Central memory CD4-positive, alpha-beta T cell (primary cell): ENCODE results near the gene ALPI.

ENCODE experiments used
- DNase-seq: peaks from one replicate; pipeline ENCODE4 v3.0.0; 2022

Gene ALPI

DNA sequence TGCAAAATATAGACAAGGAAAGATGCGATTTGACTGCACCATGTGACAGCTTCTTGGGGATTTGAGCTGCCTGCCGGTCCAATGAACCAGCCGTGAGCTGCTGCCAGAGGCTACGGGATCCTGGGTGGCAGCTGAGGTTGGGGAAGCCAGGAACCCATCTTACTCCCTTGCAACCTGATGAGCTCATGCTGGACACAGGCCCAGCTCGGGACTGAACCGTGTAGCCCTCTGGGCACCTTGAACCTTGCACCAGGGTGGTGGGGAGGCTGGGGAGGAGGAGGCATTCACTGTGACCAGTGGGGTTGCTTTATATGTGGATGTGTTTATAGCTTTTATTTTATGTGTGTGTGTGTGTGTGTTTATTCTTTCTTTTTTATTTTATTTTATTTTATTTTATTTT, 9.1 kb downstream of the ALPI start:
- no peak for DNase-seq

DNA sequence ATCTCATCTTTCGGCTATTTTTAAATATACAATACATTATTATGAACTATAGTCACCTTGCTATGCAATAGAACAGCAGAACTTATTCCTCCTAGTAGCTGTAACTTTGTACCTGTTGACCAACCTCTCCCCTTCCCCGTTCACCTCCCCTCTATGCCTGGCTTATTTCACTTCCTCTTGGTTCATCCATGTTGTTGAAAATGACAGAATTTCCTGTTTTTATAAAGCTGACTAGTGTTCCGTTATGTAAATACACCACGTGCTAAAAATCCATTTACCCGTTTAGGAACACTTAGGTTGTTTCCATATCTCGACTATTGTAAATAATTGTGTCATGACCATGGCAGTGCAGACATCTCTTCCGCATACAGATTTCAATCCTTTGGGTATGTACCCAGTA, 10.3 kb downstream of the ALPI start:
- DNase-seq, result no peak

DNA sequence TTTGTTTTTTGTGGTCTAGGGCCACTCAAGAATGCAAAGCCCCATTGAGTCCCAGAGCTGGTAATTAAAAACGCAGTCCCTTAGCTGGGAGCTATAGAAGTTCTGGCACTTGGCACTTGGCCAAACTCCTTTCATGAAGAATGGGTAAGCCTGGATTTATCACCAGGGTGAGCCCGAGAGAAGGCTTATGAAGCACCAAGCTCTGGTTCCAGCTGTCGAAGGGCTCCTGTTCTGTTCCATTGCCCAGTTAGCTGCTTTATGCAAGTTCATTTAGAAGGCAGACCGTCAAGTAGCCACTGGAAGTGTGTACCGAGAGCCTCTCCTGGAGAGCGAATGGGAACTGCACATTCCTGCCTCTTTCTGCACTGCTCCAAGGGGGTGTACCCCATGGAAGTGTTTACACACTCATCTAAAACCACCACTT, 17.5 kb downstream of the ALPI start:
- DNase-seq, result no peak

DNA sequence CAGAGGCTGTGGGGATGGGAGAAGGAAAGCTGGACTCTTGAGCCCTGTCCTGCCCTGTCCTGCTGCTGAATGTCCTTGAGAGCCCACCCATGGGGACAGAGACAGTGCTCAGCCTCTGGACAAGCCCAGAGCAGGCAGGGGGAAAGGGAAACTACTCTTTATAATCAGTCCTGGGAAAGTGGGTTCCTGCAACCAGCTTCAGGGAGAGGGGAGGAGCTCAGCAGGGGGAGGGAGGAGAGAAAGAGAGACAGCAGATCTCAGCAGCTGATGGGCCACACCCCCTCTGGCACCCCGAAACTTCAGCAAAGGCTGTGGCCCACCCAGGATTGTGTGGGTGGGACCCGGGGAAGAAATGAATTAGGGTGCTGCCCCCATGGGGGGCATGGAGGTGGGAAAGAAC, 20.1 kb downstream of the ALPI start:
- DNase-seq, result no peak

DNA sequence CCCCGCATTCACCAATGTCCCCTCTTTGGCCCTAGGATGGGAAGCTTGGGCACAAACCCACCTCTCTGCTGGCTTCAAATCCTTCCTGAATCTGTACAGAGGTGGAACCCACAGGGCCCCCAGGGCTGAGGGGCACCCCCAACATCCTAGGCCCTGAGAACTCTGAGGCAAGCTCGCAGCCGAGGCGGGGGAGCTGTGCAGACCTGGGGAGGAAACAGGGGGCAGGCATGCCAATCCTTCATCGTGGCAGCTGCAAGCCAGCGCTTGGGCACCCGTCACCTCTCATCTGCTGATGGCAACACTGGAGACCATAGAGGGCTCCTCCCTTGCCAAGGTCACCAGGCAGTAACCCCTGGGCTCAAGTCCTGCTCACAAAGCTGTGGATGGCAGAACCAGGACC, 20.8 kb downstream of the ALPI start:
- DNase-seq, result no peak

DNA sequence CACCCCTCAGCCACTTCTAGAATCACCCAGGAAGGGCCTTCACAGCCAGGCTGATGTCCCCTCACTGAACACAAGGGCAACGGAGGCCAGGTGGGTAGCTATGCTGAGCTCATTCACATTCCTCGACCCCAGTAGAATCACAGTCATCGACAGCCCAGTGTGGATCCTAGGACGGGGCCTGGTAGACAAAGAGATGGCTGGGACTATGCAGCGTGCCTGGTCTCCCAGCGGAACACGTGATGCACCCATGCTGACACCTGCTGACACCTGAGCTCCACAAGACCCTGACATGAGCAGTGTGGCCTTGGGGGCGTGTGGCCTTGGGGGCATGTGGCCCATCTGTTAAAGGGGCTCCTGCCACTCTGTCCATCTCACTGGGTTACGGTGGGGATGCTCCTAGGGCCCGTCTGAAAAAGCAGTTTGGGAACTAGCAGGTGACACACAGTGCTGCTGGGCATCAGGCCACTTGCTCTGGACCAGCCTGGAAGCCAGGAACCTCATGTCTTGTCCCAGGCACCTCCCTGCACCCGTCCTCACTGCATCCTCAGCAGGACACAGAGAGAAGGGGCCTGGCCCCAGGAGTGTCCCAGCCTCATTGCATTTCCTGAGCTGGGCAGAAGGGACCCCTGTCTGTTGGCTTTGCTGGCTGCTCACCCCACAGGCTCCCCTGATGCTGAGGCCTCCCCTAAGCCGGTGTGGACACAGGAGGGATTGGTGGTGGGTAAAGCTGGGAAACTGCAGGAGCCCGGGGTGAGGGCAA, 22.0 kb downstream of the ALPI start:
- no peak for DNase-seq

DNA sequence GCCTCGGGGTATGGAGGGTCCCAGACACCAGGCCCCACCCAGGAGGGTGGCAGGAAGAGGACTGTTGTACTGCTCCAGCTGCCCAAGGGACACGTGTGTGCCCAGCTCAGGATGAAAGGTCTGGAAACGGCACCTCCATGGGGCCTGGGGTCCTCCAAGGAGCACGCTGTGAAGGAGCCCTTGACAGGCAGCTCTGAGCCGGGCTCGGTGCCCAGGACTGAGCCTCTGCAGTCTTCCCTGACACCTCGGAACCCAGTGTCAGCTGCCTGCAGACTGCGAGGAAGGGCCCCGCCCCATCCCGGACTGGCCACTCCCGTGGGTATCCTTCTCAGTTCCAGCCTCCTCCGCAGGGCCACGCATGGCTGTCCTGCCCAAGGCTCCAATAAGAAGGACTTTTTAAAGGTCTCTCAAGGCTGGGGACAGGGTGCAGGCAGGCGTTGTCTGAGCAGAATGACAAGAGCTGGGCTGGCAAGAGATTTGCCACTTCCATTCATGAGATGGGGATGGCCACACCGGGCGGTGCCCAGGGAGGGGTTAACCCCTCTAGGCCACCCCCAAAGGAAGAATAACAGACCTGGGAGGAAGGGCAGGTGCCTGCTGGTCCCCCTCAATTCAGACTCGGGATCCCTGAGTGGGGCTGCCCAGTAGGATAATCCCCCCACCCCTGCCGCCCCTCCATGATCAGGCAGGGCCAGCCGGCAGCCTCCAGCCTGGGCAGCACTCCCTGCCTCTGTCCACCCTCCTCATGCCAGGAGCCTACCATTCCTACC, 22.8 kb downstream of the ALPI start:
- no peak for DNase-seq

DNA sequence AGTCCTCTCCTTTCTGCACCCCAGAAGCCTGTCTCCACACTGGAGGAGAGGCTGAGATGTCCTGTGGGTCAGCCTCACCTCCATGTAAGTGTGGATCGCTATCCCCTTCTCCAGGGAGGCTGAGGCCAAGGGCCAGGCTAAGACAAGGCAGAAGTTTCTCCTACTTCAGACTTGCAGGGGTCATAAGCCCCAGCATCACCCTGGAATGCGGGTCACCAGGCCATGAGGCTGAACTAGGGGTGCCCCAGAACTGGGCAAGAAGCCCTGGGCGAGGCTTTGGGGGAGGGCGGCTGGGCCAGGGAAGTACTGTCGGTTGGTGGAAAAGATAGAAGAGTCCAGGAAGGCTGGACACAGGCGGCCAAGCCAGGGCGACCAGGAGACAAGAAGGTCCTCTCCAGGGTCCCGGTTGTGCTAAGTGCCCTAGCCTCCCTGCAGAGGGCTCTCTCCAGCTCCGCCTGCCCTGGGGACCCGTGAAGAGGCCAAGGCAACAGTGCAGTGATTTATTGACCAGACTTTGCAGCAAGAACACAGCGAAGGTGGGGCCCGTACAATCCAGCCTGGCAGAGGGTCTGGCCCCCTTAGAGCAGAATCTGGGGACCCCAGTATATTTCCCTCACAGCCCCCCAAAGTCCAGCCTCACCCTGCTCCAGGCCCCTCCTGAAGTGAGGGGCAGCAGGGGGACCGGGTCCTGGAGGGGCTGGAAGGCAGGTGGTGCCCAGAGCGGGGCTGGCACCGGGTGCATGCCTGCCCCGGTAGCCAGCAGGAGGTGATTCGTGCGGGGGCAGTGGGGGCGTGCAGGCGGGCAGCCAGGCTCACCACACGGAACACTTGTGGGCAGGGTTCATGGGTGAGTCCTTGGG, 23.6 kb downstream of the ALPI start:
- no peak for DNase-seq

DNA sequence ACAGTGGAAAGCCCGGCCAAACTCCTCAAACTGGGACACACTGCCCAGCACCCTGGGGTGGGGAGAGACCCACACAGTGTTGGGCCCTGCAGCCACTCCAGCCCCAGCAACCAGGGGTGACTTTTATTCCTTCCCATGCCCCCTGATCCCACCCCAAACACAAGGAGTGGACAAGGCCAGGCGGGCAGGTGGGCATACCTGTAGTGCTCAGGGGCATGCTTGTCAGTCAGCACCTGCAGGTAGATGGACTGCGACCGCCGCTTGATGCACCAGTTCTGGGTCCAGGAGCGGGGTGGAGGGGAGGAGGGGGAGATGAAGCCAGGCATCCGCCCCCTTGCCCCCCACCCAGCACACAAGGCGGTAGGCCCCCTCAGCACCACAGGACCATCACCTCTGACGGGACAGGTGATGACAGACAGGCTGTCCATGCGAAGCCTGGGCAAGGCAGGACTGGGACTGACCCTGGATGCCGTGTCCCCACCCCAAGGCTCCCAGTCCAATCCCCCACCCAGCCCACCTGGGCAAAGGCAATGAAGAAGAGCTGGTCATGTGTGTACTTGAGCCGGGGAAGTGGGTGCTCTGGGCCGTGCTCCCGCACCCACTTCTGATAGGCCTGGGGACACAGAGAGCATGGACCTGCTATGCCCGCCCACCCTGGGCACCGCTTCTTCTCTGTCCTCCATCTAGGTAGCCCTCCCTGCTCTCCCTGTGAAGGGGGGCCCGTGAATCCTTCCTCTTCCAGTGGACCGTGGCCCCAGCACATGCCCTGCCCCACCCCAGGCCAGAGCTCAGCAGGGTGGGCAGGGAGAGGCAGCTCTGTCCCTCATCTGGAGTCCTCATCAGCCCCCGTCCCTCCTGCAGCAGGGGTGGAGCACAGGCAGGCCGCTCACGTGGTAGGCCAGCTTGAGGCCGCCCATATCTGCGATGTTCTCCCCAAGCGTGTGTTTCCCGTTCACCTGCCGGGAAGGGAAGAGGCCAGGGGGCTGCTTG, 24.5 kb downstream of the ALPI start:
- DNase-seq, result no peak

DNA sequence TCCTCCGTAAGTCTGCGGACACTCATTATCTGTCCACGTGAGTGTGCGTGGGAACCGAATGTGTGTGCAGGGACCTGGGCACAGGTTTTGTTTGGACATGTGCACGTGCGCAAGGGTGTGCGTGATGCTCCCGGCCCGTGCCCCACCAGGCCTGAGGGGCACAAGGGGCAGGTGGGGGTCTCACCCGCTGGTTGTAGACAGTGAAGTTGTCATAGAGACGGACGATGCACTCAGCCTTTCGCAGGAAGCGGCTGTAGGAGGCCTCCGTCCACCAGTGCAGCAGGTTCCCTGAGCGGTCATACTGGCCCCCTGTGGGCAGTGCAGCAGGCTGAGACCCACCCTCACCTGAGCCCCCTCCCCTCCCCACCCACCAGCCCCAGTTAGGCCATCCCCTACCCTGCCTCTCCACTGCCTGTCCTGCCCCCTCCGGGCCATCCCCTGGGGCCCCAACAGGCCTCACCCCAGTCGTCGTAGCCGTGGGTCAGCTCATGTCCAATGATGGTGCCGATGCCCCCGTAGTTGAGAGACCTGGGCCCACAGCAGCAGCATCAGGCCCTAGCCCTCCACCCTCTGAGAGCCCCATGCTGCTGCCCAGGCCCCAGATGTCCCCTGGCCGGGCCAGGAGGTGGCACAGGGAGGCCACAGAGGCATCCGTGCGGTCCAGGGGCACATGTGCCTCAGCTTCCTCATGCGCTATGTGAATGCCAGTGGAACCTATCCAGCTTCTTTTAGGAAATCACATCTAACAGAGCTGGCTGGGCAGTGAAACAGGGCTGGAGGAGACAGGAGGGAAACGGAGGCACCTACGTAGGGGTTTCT, 25.6 kb downstream of the ALPI start:
- DNase-seq, result no peak

DNA sequence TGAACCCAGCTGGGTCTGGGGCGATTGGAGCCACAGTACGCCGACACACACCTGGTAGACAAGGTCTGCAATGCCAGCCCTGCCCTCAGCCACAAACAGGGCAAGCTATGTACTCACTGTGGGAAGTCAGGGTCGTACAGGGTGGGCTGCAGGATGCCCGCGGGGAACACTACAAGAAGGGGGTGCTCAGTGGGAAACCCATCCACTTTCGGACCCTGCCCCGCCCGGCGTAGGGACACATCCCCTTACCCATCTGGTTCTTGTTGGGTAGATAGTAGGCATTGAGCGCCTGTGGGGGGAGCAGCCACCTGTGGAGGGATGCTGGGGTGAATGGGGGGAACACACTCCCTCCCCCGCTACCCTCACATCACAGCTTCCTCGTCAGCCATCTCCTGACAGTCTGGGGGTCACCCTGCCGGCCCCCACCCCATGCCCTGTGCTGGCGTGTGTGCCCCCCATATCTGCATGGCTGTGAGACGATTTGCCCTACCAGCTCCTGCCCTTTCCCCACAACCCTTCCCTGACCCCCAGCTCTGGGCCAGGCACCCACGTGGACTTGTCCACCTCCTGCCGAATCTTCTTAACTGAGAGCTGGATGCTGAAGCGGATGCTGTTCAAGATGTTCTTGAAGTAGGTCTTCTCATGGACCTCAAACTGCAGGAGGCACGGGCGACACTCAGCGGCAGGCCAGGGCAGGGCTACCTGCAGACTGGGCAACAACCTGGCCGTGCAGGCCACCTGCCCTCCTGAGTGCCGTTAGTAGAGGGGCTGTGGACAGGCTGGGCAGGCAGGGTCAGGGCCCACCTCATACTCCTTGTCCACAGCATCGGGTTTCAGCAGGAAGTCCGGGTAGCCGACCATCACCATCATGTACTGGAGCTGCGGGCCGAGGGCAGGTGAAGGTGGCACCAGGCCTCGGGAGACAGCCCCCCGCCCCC, 26.6 kb downstream of the ALPI start:
- DNase-seq, result no peak

DNA sequence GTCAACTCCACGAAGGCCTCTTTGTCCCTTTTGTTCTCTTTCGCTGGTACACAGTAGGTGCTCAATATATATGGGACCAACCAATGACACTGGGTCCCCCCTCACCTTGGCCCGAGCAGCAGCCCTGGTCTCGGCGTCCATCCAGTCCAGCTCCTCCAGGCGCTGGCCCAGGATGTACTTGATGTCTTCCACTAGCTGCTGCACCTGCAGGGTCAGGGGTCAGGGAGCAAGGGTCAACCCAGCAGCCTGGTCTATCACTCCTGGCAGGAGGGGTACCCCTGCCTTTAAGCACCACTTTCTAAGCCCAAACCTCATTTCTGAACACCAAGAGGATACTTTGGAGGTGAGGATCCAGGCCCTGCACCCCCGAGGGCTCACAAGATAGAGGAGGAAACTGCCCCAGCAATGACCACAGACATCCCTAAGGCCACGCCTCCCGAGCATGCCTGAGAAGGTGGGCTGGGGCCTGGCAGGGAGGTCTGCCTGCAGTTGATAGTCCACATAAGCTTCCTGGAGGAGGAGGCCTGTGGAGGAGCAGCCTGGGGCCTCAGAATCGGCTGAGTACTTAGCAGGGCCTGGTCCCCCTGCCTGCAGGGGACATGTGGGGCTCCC, 27.5 kb downstream of the ALPI start:
- no peak for DNase-seq

DNA sequence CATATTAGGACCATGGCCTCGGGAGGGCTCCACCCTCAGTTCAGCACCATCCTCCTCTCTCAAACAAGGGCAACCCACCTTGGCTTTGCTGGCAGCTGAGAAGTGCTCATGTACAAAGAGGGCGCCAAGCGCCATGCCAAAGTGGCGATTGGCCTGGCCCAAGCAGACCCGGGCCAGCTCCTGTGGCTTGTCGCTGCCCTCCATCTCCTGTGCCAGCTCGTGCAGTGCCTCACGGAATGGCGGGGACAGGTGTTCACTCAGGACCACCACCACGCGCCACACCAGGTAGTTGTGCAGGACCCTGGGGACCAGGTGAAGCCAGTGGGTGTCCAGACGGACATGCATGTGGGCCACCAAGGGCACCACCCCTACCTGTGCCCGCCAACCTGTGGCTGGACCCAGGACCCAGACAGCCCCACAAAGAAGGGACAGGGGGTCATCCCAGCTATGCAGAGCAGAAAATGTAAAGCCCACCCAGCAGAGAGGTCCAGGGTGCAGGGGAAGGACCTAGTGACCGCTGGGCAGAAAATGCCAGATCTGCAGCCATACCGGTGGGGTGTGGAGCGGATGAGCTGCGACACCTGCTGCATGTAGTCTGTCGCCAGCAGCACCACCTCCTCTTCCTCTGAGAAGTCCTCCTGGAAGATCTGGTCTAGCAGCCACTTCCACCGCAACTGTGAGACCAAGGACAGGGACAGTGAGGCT, 28.1 kb downstream of the ALPI start:
- no peak for DNase-seq

DNA sequence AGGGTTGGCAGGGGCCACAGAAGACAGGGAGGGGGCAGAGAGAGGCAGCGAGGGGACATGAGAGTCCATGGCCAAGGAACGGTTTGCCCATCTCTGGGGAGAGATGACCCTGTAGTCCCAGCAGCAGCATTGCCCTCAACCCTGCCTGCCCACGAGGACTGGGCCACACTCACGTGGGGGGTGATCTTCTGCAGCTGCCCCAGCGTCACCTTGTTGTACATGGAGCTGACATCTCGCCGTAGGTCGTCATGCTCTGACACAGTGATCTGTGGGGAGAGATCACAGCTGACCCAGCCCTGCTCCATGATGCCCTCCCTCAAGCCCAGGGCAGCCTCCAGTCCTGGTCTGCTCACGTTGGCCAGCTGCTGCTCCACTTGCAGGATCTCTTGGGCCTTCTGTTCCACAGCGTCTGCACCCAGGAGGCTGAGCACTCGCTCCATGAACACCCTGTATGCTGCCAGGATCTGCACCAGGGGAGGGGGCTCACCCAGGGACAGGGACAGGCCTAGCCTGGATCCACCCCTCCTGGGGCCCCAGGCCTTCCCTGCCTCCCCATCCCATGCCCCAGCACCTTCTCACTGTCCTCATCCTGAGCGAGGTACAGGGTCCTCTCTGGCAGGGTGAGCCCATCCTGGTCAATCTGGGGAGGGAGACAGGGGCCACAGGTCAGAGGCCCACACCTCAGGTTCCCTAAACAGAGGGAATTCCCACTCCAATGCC, 28.8 kb downstream of the ALPI start:
- no peak for DNase-seq

DNA sequence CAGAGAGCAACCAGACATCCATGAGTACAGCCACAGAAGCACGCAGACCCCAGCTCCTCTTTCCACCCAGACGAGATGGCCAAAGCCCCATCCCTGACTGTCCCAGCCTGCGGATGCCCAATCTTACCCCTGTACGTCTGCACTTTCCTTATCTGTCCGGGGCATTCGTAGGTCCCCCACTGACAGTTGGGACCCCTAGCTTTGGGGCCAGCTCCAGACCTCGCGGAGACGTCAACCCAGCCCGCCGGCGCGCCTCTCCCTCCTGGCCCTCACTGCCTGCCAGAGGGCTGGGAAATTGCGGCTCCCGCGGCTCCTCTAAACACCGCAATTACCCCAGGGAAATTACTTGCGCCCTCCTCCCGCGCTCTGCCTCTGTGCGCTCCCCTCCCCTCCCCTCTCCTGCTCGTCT, 29.4 kb downstream of the ALPI start:
- no peak for DNase-seq

DNA sequence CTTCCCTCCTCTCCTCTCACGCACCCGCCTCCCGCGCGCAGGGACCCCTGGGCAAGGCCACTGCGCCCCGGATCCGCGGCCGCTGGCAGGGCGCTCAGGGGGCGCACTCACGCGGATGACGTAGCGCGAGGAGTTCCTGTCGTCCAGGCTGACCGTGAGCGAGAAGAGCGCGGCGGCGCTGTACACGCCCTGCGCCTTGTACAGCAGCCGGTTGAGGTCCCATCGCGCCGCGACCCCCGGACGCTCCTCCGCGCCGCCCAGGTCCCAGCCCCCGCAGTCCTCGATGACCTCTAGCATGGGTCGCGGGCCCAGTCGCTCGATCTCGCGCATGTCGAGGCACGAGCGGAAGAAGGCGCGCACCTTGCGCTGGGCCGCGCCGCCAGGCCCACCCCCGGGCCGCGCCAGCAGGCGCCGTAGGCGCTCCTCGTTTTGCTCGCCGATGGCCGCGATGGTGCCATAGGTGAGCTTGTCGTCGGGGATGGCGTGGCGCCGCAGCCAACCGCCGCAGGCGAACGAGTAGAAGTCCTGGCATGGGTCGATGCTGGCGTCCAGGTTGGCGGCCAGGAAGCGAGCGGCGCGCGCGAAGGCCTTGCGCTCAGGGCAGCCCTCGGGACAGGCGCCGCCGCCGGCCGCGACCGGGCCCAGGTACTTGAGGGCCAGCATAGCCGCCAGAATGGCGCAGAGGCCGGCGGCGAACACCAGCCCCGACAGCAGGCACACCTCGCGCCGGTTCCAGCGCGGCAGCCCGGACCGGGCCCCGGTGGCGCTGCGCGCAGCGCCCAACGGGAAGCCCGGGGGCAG, 30.0 kb downstream of the ALPI start:
- no peak for DNase-seq
